Left forelimb (tissue), 1 donor: ENCODE results near the gene BTBD19.
"Not testable (repeated sequence)": the region's sequence is repeated elsewhere in the genome, so short reads cannot be mapped to it uniquely, and the experiment has no call there.

Source experiments
- DNase-seq: peaks from one replicate; pipeline ENCODE4 v3.0.0-alpha.2; 2018; ENCODE audit warnings: low spot score

BTBD19 gene

DNA sequence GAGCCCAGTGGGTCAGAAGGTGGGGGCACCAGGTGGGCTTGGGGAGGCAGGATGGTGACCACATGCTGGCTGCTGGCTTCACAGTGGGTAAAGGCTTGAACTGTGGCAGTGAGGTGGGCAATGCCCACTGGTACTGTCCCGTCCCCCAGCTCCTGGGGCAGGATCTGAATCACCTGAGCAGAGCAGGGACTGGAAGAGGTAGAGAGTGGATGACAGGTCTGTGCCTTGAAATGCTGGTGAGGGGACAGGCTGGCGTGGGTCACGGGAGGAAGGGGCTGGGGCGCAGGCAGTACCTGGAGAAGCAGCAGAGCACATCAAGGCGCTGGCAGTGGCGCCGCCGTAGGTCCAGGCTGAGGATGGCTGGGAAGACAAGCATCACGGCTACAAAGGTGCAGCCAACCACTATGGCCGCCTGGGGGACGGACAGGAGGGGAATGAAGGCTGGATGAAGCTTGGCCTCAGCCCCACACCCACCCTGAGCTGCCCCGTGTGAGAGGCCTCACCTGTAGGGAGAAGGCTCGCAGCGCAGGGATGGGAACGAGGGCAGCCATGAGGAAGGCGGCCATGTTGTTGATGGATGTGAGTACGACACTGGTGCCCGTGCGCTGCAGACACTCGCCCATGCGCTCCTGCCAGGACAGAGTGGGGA is 19.8 kb downstream of the BTBD19 start:
- DNase-seq, result no peak

DNA sequence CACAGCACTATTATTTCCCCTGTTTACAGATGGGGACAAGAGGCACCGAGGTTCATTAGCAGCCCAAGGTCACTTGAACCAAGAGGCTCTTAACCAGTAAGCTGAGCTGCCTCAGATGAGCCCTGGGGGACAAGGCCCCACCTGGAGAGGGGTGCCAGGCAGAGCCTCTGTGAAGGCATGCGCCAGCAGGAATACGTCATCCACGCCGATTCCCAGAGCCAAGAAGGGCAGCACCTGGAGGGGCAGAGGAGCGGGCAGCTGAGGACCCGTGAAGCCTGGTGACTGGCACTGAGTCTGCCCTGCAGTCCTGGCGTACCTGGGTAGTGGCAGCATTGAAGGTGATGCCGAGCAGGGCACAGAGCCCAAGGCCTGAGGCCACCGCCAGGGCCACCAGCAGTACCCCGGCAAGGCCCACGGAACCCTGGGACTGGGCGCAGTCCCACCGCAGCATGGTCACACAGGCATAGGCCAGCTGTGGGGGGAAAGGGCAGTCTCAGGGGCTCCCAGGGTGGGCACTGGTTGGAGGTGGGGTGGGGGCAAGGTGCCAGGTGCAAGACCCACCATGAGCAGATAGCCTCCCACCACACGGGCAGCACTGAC is 20.6 kb downstream of the BTBD19 start:
- DNase-seq, result no peak

DNA sequence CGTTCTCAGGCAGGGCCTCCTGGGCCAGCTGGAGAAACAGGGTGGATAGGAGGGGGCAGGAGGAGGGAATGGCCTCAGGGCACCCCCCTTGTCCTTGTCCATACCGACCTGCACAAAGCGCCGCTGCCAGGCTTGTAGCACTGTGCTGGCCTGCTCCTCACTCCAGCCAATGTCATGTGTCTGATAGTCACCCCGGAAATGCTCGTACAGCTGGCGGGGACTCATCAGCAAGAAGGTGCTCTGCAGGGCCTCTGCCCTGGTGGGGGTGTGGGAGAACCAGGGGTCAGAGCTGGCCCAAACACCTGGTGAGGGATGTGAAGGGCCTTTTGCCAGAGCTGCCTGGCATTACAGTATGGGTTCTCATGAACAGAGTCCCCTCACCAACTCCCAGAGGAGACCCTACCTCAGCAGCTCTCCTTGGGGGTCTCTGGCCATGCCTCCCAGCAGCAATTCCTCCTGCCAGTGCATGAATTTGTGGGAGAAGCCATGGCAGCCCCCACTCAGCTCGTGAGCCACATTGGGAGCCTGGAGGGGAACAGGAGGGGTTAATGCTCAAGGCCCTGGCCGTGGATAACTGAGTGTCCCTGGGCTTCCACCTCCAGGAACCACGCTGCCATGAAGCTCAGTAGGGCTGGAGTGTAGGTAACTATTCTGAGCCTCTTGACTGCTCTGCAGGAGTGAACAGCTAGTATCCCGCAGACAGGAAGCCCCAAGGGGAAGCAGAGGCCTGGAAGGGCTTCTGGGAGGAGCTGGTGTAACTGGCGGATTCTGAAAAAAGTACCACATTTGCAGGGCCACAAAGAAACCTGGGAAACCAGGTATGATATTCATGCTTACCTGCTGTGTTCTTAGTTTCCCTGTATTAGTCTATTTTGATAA is 21.4 kb downstream of the BTBD19 start:
- no peak for DNase-seq

GRCh38 chr1:44830900-44831304 is 22.6 kb downstream of the BTBD19 start:
- no peak for DNase-seq

DNA sequence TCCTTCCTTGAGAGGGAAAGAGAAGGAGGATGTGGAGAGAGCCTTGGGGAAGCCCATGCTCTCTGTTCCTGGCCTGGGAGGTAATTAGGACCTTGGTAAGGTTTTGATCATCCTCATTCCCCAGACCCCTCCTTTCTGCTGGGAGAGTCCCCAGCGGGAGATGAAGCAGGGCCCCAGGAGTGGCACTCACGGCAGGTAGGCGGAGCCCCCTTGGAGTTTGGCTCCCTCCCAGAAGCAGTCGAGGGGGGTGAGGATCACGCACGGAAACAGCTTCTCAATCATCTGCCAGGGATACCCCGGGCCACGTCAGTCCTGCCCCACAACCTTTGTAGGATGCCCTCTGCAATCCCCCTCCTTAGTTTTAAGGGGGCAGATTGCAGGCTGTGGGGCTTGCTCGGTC is 23.2 kb downstream of the BTBD19 start:
- DNase-seq, result no peak

DNA sequence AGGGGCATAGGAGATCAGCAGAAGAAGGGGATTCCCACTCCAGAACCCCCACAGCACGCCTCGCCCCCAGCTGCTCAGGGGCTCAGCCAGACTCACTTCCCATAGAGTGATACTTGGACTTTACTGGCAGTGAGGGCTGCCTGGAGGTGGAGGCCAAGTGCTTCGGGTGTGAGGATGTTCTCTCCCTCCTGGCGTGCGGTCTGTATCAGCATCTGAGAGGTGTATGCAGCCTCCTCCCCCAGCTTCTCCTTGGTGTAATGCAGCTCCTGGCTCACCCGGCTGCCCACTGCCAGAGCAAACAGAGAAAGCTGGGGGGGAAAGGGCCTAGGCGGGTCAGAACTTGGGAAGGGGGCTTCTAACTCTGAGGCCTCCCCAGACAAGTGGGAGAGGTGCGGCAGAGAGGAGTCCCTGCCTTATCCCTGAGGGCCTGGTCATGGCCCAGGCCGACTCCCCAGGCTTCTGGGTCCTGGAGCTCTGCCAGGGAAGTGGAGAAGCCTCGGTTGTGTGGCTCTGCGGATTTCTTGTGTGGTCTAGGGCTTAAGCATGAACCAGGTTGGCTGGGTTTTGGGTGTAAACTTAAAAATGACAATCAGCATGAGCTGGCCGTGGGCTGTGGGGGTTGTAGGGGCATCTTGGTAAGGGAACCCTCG is 23.9 kb downstream of the BTBD19 start:
- DNase-seq, result no peak

GRCh38 chr1:44834328-44834727 is 26.0 kb downstream of the BTBD19 start:
- DNase-seq, result no peak

DNA sequence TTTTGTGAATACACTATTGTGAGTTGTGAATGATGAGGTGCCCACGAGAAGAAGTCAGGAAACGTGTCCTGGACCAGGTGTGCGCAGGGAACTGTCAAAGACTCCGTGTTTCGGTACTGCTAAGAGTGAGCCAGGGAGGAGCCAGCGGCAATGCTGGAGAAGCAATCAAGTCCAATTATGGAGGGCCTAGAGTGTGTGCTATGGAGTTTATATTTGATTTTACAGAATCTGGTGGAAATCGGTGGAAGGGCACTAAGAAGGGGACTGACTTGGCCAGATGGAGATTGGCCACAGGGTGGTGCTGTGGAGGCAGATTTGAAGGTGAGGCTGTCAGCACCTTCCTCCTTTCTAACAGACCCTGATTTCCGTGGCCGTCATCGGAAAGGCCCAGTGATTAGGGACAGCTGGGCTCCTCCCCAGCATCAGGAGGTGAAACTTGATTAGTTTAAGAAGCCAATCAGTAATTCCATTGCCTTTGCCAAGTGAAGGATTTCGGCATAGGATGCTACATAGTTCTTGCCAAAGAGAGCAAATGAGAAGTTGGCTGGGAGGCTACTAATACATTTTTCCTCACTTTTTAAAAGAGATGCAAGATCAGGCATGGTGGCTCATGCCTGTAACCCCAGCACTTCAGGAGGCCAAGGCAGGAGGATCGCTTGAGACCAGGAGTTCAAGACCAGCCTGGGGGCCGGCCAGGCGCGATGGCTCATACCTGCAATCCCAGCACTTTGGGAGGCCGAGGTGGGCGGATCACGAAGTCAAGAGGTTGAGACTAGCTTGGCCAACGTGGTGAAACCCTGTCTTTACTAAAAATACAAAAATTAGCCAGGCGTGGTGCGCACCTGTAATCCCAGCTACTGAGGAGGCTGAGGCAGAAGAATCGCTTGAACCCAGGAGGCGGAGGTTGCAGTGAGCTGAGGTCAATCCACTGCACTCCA is 27.7 kb downstream of the BTBD19 start:
- DNase-seq, result peak; percentile 85

DNA sequence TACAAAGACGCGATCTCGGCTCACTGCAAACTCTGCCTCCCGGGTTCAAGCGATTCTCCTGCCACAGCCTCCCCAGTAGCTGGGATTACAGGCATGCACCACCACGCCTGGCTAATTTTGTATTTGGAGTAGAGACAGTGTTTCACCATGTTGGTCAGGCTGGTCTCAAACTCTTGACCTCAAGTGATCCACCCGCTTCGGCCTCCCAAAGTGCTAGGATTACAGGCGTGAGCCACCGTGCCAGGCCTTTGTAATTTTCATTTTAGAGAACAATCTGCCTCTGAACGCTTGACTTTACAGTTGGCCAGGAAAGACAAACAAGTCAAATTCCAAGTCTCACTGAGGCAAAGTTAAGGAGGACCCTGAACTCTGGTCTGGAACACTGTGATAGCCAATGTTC is 30.0 kb downstream of the BTBD19 start:
- not testable (repeated sequence) for DNase-seq

DNA sequence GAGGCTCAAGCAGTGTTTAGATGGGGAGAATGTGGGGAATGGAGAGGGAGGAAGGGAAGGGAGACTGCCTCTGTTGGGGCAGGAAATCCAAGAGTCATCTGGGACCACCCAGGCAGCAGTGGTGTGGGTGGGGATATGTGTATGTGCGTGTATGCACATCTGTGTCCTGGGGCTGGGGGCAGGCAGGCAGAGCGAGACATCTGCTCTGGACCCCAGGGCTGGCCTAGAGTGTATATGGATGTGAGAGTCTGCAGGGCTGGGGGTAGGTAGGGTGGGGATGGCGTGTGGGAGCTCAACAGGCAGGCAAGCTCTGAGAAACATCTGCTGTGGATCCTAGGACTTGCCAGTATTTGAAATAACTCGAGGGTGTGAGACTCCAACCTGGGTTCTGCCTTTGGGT is 31.3 kb downstream of the BTBD19 start:
- no peak for DNase-seq

GRCh38 chr1:44842486-44842861 is 34.2 kb downstream of the BTBD19 start:
- DNase-seq, result no peak

GRCh38 chr1:44842862-44843655 is 34.7 kb downstream of the BTBD19 start, which contains the start of gene PTCH2:
Gene PTCH2, minus strand, starts transcription at chr1:44843253. Its CDS starts 321 bp downstream, at chr1:44842932.
- DNase-seq, result peak; percentile 87

DNA sequence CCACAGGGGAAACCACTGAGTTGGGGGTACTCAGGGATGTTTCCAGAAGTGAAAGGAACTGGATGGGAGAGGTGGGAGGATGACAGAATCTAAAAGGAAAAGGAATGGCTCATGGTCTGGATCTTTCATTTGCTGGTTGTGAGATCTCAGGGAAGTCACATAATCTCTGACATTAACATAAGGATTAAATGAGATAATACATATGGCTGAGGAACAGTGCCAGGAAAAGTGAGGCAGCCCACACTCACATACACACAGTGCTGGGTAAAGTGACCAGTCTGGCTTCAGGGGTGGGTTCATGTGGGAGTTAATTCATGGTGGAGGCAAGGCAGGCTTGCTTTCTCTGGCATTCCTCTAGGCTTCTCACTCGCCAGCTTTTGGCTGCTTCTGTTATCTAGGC is 38.7 kb downstream of the BTBD19 start:
- DNase-seq, result no peak

DNA sequence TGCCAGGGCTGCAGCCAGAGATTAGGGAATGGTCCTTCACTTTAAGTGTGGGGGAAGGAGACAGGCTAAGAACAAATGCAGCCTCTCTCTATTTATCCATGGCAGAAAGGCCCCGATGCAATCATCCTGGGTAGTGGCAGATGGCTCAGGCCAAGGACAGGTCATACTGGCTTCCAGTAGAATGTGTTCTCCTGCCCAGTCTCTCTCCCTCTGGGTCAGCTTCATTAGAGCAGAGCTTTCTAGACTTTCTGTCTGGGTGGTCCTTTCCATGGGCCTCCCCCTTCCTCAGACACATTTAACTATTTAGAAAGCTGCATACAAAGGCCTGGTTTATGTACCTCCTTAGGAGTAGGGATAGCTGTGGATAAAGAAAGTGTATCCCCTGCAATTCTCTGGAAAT is 39.5 kb downstream of the BTBD19 start:
- no peak for DNase-seq

DNA sequence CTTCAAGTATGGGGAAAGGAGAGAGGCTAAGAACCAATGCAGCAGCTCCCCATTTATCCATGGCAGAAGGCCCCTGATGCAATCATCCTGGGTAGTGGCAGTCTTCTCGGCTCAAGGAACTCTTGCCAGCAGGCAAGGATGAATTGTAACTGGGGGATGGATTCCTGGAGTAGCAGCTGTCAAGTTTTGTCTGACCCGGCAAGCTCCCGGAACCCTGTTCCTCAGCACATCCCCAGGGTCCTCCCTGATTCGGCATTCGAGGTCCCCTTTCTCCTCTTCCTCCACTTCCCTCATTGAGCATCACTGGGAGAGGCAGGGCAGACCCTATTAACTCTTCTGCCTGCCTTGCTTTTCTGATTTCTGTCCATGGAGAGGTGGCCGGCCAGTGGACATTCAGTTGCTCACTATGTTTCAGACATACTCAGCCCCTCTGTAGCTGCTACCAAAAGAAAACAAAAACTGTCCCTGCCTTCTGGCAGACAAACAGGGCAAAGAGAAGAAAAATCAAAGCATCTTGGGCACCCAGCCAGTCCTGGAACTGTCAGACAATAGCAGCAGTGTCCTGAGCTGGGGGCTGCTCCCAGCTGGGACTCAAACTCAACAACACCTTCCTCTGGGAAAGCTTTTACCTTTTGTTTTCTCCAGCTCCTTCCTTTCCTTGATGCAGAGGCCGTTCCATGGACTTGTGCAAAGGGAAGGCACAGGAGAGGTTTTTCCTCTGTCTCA is 40.3 kb downstream of the BTBD19 start:
- no peak for DNase-seq

DNA sequence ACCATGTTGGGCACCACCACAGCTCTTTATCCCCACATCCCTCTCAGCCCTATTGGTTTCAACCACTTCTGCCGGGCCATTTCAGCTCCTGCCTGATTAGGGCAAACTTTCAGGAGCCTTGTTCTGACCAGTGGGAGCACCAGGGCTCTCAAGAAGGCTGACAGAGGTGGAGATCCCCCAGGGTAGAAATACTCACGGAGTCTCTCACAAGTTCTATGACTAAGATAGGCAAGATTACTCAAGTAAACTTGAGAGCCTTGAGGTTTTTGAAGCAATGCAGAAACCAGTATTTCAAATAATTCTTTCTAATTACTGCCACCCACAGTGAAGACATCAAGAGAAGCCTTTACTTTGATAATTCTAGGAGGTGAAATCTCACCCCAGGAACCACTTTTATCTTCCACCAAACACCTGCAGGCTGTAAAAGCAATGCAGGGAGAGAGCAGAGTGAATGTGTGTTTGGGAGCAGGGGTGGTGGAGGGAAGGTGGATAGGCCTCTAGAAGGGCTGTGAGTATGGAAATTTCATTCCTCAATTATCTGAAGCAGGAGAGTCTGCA is 41.3 kb downstream of the BTBD19 start:
- no peak for DNase-seq

- DNase-seq, result no peak
These were observed 43.0 kb downstream of the BTBD19 start for GRCh38 chr1:44851308-44851707.

- DNase-seq, result no peak
These were observed 44.9 kb downstream of the BTBD19 start for GRCh38 chr1:44853201-44853600.

- DNase-seq, result no peak
These were observed 46.6 kb downstream of the BTBD19 start for GRCh38 chr1:44854970-44855369.

DNA sequence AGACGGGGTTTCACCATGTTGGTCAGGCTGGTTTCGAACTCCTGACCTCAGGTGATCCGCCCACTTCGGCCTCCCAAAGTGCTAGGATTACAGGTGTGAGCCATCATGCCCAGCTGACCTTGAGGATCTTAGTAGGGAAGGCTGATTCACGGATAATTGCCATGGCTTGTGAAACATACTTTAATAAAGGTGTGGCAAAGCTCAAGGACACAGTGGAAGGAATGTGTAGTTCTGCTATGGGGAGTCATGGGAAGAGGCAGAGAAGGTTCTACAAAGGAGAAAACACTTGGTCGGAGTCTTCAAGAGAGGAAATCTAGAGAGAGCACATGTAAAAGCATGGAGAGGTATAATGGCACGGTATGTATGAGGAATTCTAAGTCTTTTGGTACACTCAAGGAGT is 47.4 kb downstream of the BTBD19 start:
- DNase-seq, result no peak
